H1 (cell line): ENCODE data around the gene AMBN. TPM values are rescaled to one million over a fixed set of nuclear protein-coding genes. Genes with fewer than 3 reads are reported as not detected.

Experiments
- CHD1 ChIP-seq: IDR thresholded peaks from 2 replicates; pipeline ENCODE4 v1.6.1; 2012; ENCODE audit warnings: low read depth, low read length, improper control_type of control experiment
- EGR1 ChIP-seq: IDR thresholded peaks from 2 replicates; pipeline ENCODE4 v1.6.1; 2011; ENCODE audit warnings: low read depth, low read length, borderline replicate concordance
- YY1 ChIP-seq: IDR thresholded peaks from 2 replicates; pipeline ENCODE4 v1.6.1; 2011; ENCODE audit warnings: low read depth, mild to moderate bottlenecking, low read length
- polyA plus RNA-seq, 7 experiments: library from polyadenylated mRNA; depleted of rRNA in 3 of 7; stranded (reverse) in 5 of 7; unstranded in 2 of 7; fragments of >200 nt in 5 of 7; fragments of 200-250 nt in 2 of 7; gene quantifications; 1 replicate in 5 of 7; 2 replicates in 1 of 7; 4 replicates in 1 of 7; pipeline versions ENCODE4 v1.2.1 to v1.2.3, GENCODE V29; 2011 to 2013; ENCODE audit warnings: missing spikeins in 2 of 7, mixed read lengths in 2 of 7
- total RNA-seq: library from RNA; stranded (reverse); fragmentation: NEBNext Ultra II Directional; extraction: Animal tissue kit (Norgen Biotek cat#: 25700); gene quantifications from 2 replicates; pipeline ENCODE4 v1.2.1, GENCODE V29; 2021

AMBN gene
- total and polyA plus RNA-seq, 2 of the 8 experiments (the other 6 are each of a cell fraction or from before 2014, with no cell fraction given): not detected

- TF ChIP-seq CHD1: no peak
- TF ChIP-seq EGR1: no peak
- no peak for TF ChIP-seq YY1
These were observed 62.6 kb downstream of the AMBN start (continued) for GRCh38 chr4:70654605-70655011.

Other genes starting within 250 kb of the AMBN start
- not detected in 2 replicates for gene SMR3A, start 231.5 kb upstream of the AMBN start, total RNA-seq
- not detected in 2 replicates for gene SMR3A, start 231.5 kb upstream of the AMBN start, polyA plus RNA-seq (2011; rRNA removed)
- not detected in 2 replicates for gene SMR3B, start 209.1 kb upstream of the AMBN start, total RNA-seq
- not detected in 2 replicates for gene SMR3B, start 209.1 kb upstream of the AMBN start, polyA plus RNA-seq (2011; rRNA removed)
- not detected in 2 replicates for gene OPRPN, start 194.3 kb upstream of the AMBN start, total RNA-seq
- gene OPRPN, start 194.3 kb upstream of the AMBN start, polyA plus RNA-seq (2011; rRNA removed): not detected in 2 replicates
- not detected in 2 replicates for gene MUC7, start 120.1 kb upstream of the AMBN start, total RNA-seq
- not detected in 2 replicates for gene MUC7, start 120.1 kb upstream of the AMBN start, polyA plus RNA-seq (2011; rRNA removed)
- gene AMTN, start 73.7 kb upstream of the AMBN start, total RNA-seq: not detected in 2 replicates
- not detected in 2 replicates for gene AMTN, start 73.7 kb upstream of the AMBN start, polyA plus RNA-seq (2011; rRNA removed)
- not detected in 2 replicates for gene ENAM, start 36.5 kb downstream of the AMBN start, total RNA-seq
- not detected in 2 replicates for gene ENAM, start 36.5 kb downstream of the AMBN start, polyA plus RNA-seq (2011; rRNA removed)
- not detected in 2 replicates for gene JCHAIN, start 74.3 kb downstream of the AMBN start, total RNA-seq
- gene JCHAIN, start 74.3 kb downstream of the AMBN start, polyA plus RNA-seq (2011; rRNA removed): not detected in 2 replicates
- 50.6 and 51.3 TPM in 2 replicates for gene UTP3, start 96.3 kb downstream of the AMBN start, total RNA-seq
- gene UTP3, start 96.3 kb downstream of the AMBN start, polyA plus RNA-seq (2011; rRNA removed): 11.2 and 11.8 TPM in 2 replicates
- gene RUFY3, start 129.7 kb downstream of the AMBN start, total RNA-seq: 33.1 and 36.0 TPM in 2 replicates
- 6.3 and 7.8 TPM in 2 replicates for gene RUFY3, start 129.7 kb downstream of the AMBN start, polyA plus RNA-seq (2011; rRNA removed)
- 105 and 112 TPM in 2 replicates for gene GRSF1, start 247.6 kb downstream of the AMBN start, total RNA-seq
- 25.7 and 44.3 TPM in 2 replicates for gene GRSF1, start 247.6 kb downstream of the AMBN start, polyA plus RNA-seq (2011; rRNA removed)